NT2/D1 (cell line): ENCODE measurements around the gene RUNX3.

Experiments used
- DNase-seq: peaks from one replicate; pipeline ENCODE4 v3.0.0-alpha.2; 2011; ENCODE audit warnings: low read depth, low spot score
- H3K27me3 ChIP-seq: 2 replicates; pipeline ENCODE4 v1.6.0; 2011; ENCODE audit warnings: mild to moderate bottlenecking; ENCODE audit not compliant: insufficient read length, insufficient read depth
- H3K36me3 ChIP-seq: 2 replicates; pipeline ENCODE4 v1.6.1; 2011; ENCODE audit warnings: mild to moderate bottlenecking, low read length, mixed read lengths; ENCODE audit not compliant: insufficient read depth, insufficient read length
- H3K4me1 ChIP-seq: 2 replicates; pipeline ENCODE4 v1.5.1; 2011; ENCODE audit not compliant: insufficient read depth, insufficient read length
- H3K4me3 ChIP-seq: 2 replicates; pipeline ENCODE4 v1.5.1; 2011; ENCODE audit warnings: low read depth; ENCODE audit not compliant: insufficient read length
- H3K9ac ChIP-seq: 2 replicates; pipeline ENCODE4 v1.6.0; 2011; ENCODE audit warnings: low read depth; ENCODE audit not compliant: insufficient read length
- H3K9me3 ChIP-seq: 2 replicates; pipeline ENCODE4 v1.5.1; 2011; ENCODE audit warnings: mild to moderate bottlenecking, low read length; ENCODE audit not compliant: insufficient read depth
- SUZ12 ChIP-seq: IDR thresholded peaks from 2 replicates; pipeline ENCODE4 v1.6.1; 2011; ENCODE audit not compliant: insufficient read length, insufficient read depth; ENCODE audit errors: extremely low read depth
- YY1 ChIP-seq: IDR thresholded peaks from 2 replicates; pipeline ENCODE4 v1.6.1; 2011; ENCODE audit not compliant: insufficient read length, insufficient read depth
- ZNF274 ChIP-seq: IDR thresholded peaks from 2 replicates; pipeline ENCODE4 v1.6.1; 2011; ENCODE audit warnings: mild to moderate bottlenecking, low read depth, low read length

The RUNX3 gene

DNA sequence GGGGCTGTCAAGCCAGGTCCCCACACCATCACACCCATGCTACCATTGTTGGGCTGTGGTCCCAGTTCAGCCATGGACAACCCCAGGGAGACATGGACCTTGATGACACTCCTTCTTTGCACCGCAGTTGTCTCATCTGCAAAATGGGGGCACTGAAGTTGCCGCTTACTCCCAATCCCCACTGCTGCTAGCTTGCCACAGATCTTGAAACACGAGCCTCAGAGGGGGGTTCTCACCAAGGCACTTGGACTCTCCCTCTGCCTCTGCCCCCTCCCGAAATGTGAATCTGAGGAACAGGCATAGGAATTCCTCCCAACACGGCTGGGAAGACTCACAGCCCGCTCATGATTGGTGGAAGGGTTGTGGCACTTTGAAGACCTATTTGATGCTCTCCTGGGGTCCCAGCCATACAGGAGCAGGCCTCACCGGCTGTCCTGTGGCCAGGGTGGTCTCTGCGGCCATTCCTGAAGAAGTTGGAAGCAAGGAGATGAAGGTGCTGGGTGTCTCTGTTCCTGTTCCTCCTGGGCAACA, 31.1 kb downstream of the RUNX3 start:
- Histone ChIP-seq H3K4me1 (peaks cover 17% of the 10 kb centered on the region), H3K9me3 (no peaks in the 10 kb centered on the region), H3K9ac (no peak overlapping the region), H3K36me3 (peaks cover 25% of the 10 kb centered on the region), H3K4me3 (no peak overlapping the region), H3K27me3 (no peaks in the 10 kb centered on the region)
- TF ChIP-seq SUZ12 = no peak
- DNase-seq = no peak

DNA sequence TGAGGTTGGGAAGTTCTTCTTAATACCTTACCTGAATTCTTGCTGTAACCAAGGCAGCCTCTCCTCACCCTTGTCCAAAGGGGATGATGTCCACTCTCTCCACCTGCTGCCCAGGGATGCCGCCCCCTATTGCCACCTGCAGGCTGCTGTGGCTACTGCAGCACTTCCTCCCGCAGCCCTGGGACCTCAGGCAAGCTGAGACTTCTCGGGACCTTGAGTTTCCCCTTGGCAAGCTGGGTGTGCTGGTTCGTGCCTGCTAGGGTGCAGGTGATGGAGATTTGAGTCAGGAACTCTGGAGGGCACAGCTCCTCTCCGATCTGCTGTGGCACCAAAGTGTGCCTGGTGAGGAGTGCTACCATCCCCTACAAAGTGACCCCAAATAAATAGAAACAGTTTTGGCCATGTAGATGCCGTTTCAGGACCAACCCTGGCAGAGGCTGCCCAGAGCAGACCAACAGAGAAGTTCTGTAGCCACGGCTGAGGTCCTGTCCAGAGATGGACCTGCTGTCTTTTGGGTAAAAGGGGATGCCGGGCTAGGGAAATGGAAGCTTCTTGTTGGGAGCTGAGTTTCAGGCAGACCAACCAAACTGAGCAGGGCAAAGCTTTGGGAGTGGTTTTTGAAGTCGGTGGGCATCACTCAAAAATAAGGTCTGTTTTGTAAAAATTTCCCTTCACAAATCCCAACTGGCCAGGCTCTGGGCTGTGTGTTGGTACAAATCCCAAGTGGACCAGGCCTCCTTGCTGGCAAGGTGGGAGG, 31.7 kb downstream of the RUNX3 start:
- peaks cover 17% of the 10 kb centered on the region for H3K4me1 ChIP-seq
- TF ChIP-seq SUZ12 (no peak), ZNF274 (no peak), YY1 (no peak)
- H3K9ac ChIP-seq = no peak overlapping the region
- no peaks in the 10 kb centered on the region for H3K9me3 ChIP-seq
- H3K36me3 ChIP-seq = peaks cover 19% of the 10 kb centered on the region
- no peak overlapping the region for H3K4me3 ChIP-seq
- peak; percentile 48 for DNase-seq
- no peaks in the 10 kb centered on the region for H3K27me3 ChIP-seq

DNA sequence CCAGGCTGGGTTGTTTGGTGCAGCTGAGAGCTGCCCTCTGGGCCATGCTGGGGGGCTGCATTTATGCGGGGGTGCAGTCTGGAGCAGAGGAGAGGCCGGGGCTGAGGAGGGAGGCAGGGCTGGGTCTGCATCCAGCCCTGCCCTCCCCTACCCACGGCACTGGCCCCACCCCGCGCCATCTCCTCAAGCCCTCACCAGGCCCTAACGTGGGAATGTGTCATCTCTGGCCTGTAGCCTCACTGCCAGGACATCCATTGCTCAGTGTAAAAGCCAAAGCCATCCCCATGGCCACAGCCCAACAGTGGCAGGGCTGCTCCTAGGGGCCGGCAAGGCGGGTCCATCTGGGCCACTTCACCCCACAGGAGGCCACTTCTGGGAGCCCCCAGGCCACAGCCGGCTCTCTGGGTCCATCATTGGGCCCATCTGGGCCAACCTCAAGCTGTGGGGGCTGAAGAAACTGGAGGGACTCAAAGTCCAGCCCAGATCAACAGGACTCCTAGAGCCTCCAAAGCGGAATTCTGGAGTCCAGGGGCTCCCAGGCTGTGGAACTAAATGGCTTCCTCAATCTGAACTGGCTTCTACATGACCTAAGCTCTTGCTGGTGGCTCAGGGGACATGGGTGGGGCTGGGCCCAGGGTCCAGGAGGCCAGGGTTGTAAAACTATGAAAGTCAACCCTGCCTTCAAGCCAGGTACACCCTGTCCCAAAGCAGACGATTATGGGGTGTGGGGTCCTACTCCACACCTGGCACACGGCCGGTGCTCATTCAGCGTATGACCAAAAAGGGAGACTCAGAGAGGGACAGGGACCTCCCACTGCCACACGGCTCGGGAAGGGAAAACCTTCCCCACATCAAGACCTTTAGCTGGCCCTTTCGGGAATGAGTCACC, 32.6 kb downstream of the RUNX3 start:
- no peak overlapping the region for H3K4me3 ChIP-seq
- H3K4me1 ChIP-seq = peaks cover 17% of the 10 kb centered on the region
- no peak for DNase-seq
- TF ChIP-seq YY1 (no peak), ZNF274 (no peak)
- H3K27me3 ChIP-seq = no peaks in the 10 kb centered on the region
- H3K36me3 ChIP-seq = peaks cover 13% of the 10 kb centered on the region
- H3K9ac ChIP-seq = no peak overlapping the region
- peaks cover 7% of the 10 kb centered on the region; the same call in 1 of the 2 replicates for H3K9me3 ChIP-seq

DNA sequence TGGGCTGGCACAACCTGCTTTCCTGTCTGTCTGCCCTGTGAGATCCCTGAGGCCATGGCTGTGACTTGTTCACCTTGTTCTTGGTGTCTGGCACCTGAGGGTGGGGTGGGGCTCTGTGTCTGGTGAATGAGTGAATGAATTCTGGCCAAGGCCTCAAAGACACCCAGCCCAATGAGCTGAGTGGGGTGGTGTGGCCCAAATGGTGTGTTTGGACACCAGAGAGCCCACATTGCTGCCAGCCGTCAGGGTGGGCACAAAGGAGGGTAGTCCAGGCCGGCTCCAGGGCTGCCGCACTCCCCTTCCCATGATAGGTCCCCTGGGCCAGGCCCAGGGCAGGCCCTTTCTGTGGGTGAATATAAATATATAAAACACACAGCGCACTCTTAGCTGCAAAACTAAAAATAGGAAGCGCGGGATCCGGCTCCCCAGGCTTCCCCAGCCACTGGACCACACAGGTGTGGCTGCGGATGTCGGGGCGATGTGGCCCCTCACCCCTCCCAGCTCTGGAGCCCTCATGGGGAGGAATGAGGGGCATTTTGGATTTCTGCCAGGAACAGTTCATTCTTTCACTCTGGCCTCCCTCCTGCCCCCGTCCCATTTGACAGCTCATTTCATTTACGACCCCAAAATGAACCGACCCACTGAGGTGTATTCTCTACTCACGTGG, 33.3 kb downstream of the RUNX3 start:
- Histone ChIP-seq H3K36me3 (peaks cover 6% of the 10 kb centered on the region), H3K4me1 (peaks cover 17% of the 10 kb centered on the region), H3K4me3 (no peak overlapping the region), H3K27me3 (no peaks in the 10 kb centered on the region), H3K9ac (no peak overlapping the region), H3K9me3 (peaks cover 15% of the 10 kb centered on the region; the same call in 1 of the 2 replicates)
- DNase-seq = no peak
- TF ChIP-seq YY1 = no peak
- TF ChIP-seq SUZ12 = no peak
- TF ChIP-seq ZNF274 = no peak

DNA sequence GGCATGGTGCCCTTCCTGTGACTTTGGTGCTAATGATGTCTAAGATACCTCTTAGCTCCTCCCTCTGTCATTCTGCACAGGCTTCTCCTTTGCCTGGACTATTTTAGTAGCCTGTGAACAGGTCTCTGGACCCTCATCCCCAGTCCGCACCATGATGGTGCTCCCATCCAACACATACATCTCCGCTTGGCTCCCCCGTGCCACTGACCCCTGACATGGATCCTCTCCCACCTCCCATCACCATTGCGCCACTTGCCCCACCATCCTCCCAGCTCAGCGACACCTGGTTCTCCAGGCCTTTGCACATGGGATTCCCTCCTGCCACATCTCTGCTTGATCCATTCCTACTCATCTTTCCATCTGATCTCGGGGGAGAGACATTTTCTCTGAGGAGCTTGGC, 33.9 kb downstream of the RUNX3 start:
- H3K9me3 ChIP-seq = peaks cover 21% of the 10 kb centered on the region; the same call in 1 of the 2 replicates
- peaks cover under 1% of the 10 kb centered on the region for H3K36me3 ChIP-seq
- H3K4me3 ChIP-seq = no peak overlapping the region
- TF ChIP-seq ZNF274 (no peak), SUZ12 (no peak), YY1 (no peak)
- H3K9ac ChIP-seq = no peak overlapping the region
- H3K4me1 ChIP-seq = peaks cover 17% of the 10 kb centered on the region
- no peaks in the 10 kb centered on the region for H3K27me3 ChIP-seq
- no peak for DNase-seq

DNA sequence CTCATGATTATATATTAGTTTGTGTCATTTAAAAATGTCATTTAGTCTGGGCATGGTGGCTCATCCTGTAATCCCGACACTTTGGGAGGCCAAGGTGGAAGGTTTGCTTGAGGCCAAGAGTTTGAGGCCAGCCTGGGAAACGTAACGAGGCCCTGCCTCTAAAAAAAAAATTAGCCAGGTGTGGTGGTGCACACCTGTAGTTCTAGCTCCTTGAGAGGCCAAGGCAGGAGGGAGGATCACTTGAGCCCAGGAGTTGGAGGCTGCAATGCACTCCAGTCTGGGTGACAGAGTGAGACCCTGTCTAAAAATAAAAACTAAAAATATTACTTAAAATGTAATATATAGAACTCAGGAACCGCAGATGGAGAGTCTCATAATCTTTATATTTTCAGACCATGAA, 34.6 kb downstream of the RUNX3 start:
- no peak for DNase-seq
- no peak overlapping the region for H3K9ac ChIP-seq
- H3K36me3 ChIP-seq = no peaks in the 10 kb centered on the region
- H3K4me1 ChIP-seq = peaks cover 17% of the 10 kb centered on the region
- H3K9me3 ChIP-seq = peaks cover 27% of the 10 kb centered on the region; the same call in 1 of the 2 replicates
- no peaks in the 10 kb centered on the region for H3K27me3 ChIP-seq
- H3K4me3 ChIP-seq = no peak overlapping the region
- TF ChIP-seq SUZ12 = no peak
- TF ChIP-seq YY1 = no peak
- no peak for TF ChIP-seq ZNF274
